Activated naive CD4-positive, alpha-beta T cell (primary cell): Measurements from ENCODE around the gene HOXB3.

ENCODE experiments used
- DNase-seq, 4 experiments: peaks; one replicate each; lab custom pipeline; 2025; lab: John Stamatoyannopoulos, UW

Gene HOXB3

GRCh38 chr17:48597778-48598631, 8.0 kb upstream of the HOXB3 start:
- DNase-seq = peak in 1 of 4 experiments; percentile 29

GRCh38 chr17:48597528-48597777, 7.4 kb upstream of the HOXB3 start:
- DNase-seq = no peak

GRCh38 chr17:48596735-48597527, 6.9 kb upstream of the HOXB3 start:
- no peak for DNase-seq

GRCh38 chr17:48596000-48596734, 6.1 kb upstream of the HOXB3 start:
- peak in 1 of 4 experiments; percentile 23 for DNase-seq

- no peak for DNase-seq
Measured at GRCh38 chr17:48595278-48595999, 5.4 kb upstream of the HOXB3 start.

GRCh38 chr17:48594538-48595277, 4.7 kb upstream of the HOXB3 start:
- no peak for DNase-seq

- peak; percentile 43 to 76 (median 62) for DNase-seq
Measured at GRCh38 chr17:48593840-48594537, 3.9 kb upstream of the HOXB3 start.

GRCh38 chr17:48593126-48593829, 3.2 kb upstream of the HOXB3 start, which contains the start of gene HOXB5:
Gene HOXB5, minus strand, starts transcription at chr17:48593779. Its CDS starts 97 bp downstream, at chr17:48593682.
- DNase-seq = no peak

- peak in 1 of 4 experiments; percentile 26 for DNase-seq
Measured at GRCh38 chr17:48592577-48592976, 2.5 kb upstream of the HOXB3 start.

GRCh38 chr17:48592057-48592514, 2.0 kb upstream of the HOXB3 start:
- no peak for DNase-seq

GRCh38 chr17:48591255-48592056, 1.4 kb upstream of the HOXB3 start:
- DNase-seq = no peak

GRCh38 chr17:48590607-48591161, 643 bp upstream of the HOXB3 start:
- no peak for DNase-seq

GRCh38 chr17:48589060-48589830, 796 bp downstream of the HOXB3 start:
- no peak for DNase-seq

- no peak for DNase-seq
Measured at GRCh38 chr17:48588528-48588927, 1.5 kb downstream of the HOXB3 start.

- DNase-seq = no peak
Measured at GRCh38 chr17:48588074-48588415, 2.0 kb downstream of the HOXB3 start.

GRCh38 chr17:48587276-48588073, 2.6 kb downstream of the HOXB3 start:
- no peak for DNase-seq
